Epidermal melanocyte (primary cell): ENCODE results near the gene FREM1.

Source experiments
- DNase-seq: peaks from one replicate; pipeline ENCODE4 v3.0.0; 2011; ENCODE audit warnings: low spot score; ENCODE audit not compliant: insufficient read length

FREM1 gene

GRCh38 chr9:14822666-14823065 is 87.6 kb downstream of the FREM1 start:
- DNase-seq = no peak

- DNase-seq = no peak
Observed at GRCh38 chr9:14819183-14819582, 91.0 kb downstream of the FREM1 start.

GRCh38 chr9:14814249-14814628 is 96.0 kb downstream of the FREM1 start:
- no peak for DNase-seq

- no peak for DNase-seq
Observed at GRCh38 chr9:14813336-14814248, 96.6 kb downstream of the FREM1 start.

- no peak for DNase-seq
Observed at GRCh38 chr9:14812806-14813205, 97.4 kb downstream of the FREM1 start.

- DNase-seq = no peak
Observed at GRCh38 chr9:14811844-14812243, 98.4 kb downstream of the FREM1 start.

GRCh38 chr9:14806941-14807520 is 103.2 kb downstream of the FREM1 start:
- DNase-seq = no peak

GRCh38 chr9:14799030-14799429 is 111.2 kb downstream of the FREM1 start:
- DNase-seq = no peak

- no peak for DNase-seq
Observed at GRCh38 chr9:14797435-14797834, 112.8 kb downstream of the FREM1 start.

GRCh38 chr9:14793389-14793788 is 116.8 kb downstream of the FREM1 start:
- no peak for DNase-seq

GRCh38 chr9:14790628-14791027 is 119.6 kb downstream of the FREM1 start:
- DNase-seq = no peak

- DNase-seq = no peak
Observed at GRCh38 chr9:14788846-14789245, 121.4 kb downstream of the FREM1 start.

- no peak for DNase-seq
Observed at GRCh38 chr9:14783358-14783757, 126.9 kb downstream of the FREM1 start.

- DNase-seq = no peak
Observed at GRCh38 chr9:14782286-14783051, 127.8 kb downstream of the FREM1 start.

GRCh38 chr9:14780693-14781092 is 129.5 kb downstream of the FREM1 start:
- no peak for DNase-seq

GRCh38 chr9:14780251-14780650 is 130.0 kb downstream of the FREM1 start:
- DNase-seq = no peak

GRCh38 chr9:14779566-14780022 is 130.6 kb downstream of the FREM1 start:
- DNase-seq = no peak

GRCh38 chr9:14778565-14778964 is 131.7 kb downstream of the FREM1 start:
- no peak for DNase-seq

- DNase-seq = no peak
Observed at GRCh38 chr9:14775917-14776316, 134.3 kb downstream of the FREM1 start.

GRCh38 chr9:14770592-14770991 is 139.6 kb downstream of the FREM1 start:
- no peak for DNase-seq

- no peak for DNase-seq
Observed at GRCh38 chr9:14769230-14769571, 141.0 kb downstream of the FREM1 start.
